Cardiac muscle cell (in vitro differentiated cells and primary cell): ENCODE data around the gene FSTL4. TPM values are rescaled to one million over a fixed set of nuclear protein-coding genes. Genes with fewer than 3 reads are reported as not detected.

ENCODE experiments used
- DNase-seq, 2 donors: peaks; one replicate each; pipeline versions ENCODE4 v3.0.0 to v3.0.0-alpha.2; 2010 to 2017; ENCODE audit warnings: low read depth in 1 of 2, low spot score in 1 of 2
- H3K27ac ChIP-seq: fragments of 200-600 bp; sonication (generic); 2 replicates; pipeline ENCODE4 v1.5.1; 2016
- H3K27me3 ChIP-seq: fragments of 200-600 bp; sonication (generic); 2 replicates; pipeline ENCODE4 v1.6.0; 2016; ENCODE audit warnings: control low read depth
- H3K36me3 ChIP-seq: fragments of 200-600 bp; sonication (generic); 2 replicates; pipeline ENCODE4 v1.5.1; 2016; ENCODE audit warnings: control low read depth
- H3K4me1 ChIP-seq: fragments of 200-600 bp; sonication (generic); 2 replicates; pipeline ENCODE4 v1.8.1; 2017; ENCODE audit warnings: low read depth, mild to moderate bottlenecking, mixed run types
- H3K4me3 ChIP-seq: fragments of 200-600 bp; sonication (generic); 2 replicates; pipeline ENCODE4 v1.5.1; 2016; ENCODE audit warnings: mild to moderate bottlenecking
- H3K9me3 ChIP-seq: fragments of 200-600 bp; sonication (generic); 2 replicates; pipeline ENCODE4 v1.5.1; 2017; ENCODE audit warnings: low read depth, mild to moderate bottlenecking, control low read depth
- CTCF ChIP-seq: IDR thresholded peaks from 2 replicates; pipeline ENCODE4 v1.5.1; 2012; ENCODE audit warnings: low read depth, mild to moderate bottlenecking, low read length
- polyA plus RNA-seq: library from polyadenylated mRNA; unstranded; fragments of >200 nt; fragmentation: Nextera tagmentation; extraction: Ambion mirVana; gene quantifications from 2 replicates; pipeline ENCODE4 v1.2.1, GENCODE V29; 2016
- total RNA-seq: library from RNA; depleted of rRNA; stranded (reverse); fragments of >200 nt; gene quantifications from 2 replicates; pipeline ENCODE4 v1.2.3, GENCODE V29; 2016

The FSTL4 gene
- total and polyA plus RNA-seq, 2 experiments from 2014 or later = 0.06 TPM; not detected in 1

GRCh38 chr5:133412661-133413060 is 199.7 kb downstream of the FSTL4 start:
- DNase-seq = no peak
- TF ChIP-seq CTCF = no peak
- H3K27ac ChIP-seq = no peak overlapping the region
- no peaks in the 10 kb centered on the region for H3K4me1 ChIP-seq
- no peak overlapping the region for H3K4me3 ChIP-seq
- H3K27me3 ChIP-seq = peaks cover 12% of the 10 kb centered on the region
- no peaks in the 10 kb centered on the region for H3K36me3 ChIP-seq
- H3K9me3 ChIP-seq = no peaks in the 10 kb centered on the region

GRCh38 chr5:133410335-133410828 is 202.0 kb downstream of the FSTL4 start:
- Histone ChIP-seq H3K27me3 (peaks cover 5% of the 10 kb centered on the region), H3K4me1 (no peaks in the 10 kb centered on the region), H3K4me3 (no peak overlapping the region), H3K9me3 (no peaks in the 10 kb centered on the region), H3K27ac (no peak overlapping the region), H3K36me3 (no peaks in the 10 kb centered on the region)
- TF ChIP-seq CTCF = no peak
- no peak for DNase-seq

GRCh38 chr5:133409210-133409674 is 203.1 kb downstream of the FSTL4 start:
- H3K9me3 ChIP-seq = no peaks in the 10 kb centered on the region
- H3K4me1 ChIP-seq = no peaks in the 10 kb centered on the region
- no peak overlapping the region for H3K27ac ChIP-seq
- no peak for DNase-seq
- no peak overlapping the region for H3K4me3 ChIP-seq
- H3K36me3 ChIP-seq = no peaks in the 10 kb centered on the region
- H3K27me3 ChIP-seq = peaks cover 5% of the 10 kb centered on the region
- TF ChIP-seq CTCF = no peak

GRCh38 chr5:133408322-133408721 is 204.0 kb downstream of the FSTL4 start:
- DNase-seq = no peak
- Histone ChIP-seq H3K4me1 (no peaks in the 10 kb centered on the region), H3K27ac (no peak overlapping the region), H3K36me3 (no peaks in the 10 kb centered on the region), H3K9me3 (no peaks in the 10 kb centered on the region), H3K27me3 (peaks cover 3% of the 10 kb centered on the region), H3K4me3 (no peak overlapping the region)
- no peak for TF ChIP-seq CTCF

GRCh38 chr5:133406977-133407632 is 205.2 kb downstream of the FSTL4 start:
- no peak for DNase-seq
- H3K9me3 ChIP-seq = no peaks in the 10 kb centered on the region
- no peaks in the 10 kb centered on the region for H3K36me3 ChIP-seq

More at GRCh38 chr5:133406977-133407632, 205.2 kb downstream of the FSTL4 start:
- Histone ChIP-seq H3K4me1 (no peaks in the 10 kb centered on the region), H3K27ac (no peak overlapping the region), H3K4me3 (no peak overlapping the region), H3K27me3 (no peaks in the 10 kb centered on the region)
- no peak for TF ChIP-seq CTCF
